NCI-H1092 (cell line): ENCODE measurements around the gene TMCC2.
A peak's percentile ranks its signal among the peaks of the same experiment; 100 is the strongest.

Source experiments
- DNase-seq: peaks from one replicate; lab custom pipeline; 2025; lab: John Stamatoyannopoulos, UW

The TMCC2 gene

DNA sequence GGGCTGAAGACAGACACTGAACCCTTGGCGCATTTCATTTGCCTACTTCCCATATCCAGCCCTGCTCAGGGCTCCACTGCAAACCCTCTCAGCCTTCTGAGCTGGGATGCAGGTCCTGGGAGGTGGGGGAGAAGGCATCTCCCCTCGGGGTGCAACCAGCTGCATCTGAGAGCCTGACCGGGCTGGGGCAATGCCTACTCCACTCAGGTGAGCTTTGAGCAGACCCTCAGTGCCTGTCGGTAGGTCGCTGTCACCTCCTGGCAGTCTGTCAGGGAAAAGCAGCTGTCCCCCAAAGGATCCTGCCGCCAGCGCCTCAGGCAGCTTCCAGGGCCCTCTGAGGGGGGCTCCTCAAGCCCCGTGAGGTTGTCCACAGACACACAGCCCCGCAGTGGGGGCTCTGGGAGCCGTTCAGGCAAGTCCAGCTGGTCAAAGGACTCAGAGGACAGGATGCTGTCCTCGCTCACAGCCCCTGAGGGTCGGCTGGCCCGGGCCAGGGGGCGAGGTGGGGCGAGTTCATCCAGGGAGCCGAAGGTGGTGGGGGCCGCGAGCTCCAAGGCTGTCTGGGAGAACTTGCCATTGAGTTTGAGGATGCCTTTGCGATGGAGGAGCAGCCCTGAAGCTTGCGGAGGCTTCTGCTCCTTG is 75.6 kb downstream of the TMCC2 start:
- DNase-seq, result no peak

DNA sequence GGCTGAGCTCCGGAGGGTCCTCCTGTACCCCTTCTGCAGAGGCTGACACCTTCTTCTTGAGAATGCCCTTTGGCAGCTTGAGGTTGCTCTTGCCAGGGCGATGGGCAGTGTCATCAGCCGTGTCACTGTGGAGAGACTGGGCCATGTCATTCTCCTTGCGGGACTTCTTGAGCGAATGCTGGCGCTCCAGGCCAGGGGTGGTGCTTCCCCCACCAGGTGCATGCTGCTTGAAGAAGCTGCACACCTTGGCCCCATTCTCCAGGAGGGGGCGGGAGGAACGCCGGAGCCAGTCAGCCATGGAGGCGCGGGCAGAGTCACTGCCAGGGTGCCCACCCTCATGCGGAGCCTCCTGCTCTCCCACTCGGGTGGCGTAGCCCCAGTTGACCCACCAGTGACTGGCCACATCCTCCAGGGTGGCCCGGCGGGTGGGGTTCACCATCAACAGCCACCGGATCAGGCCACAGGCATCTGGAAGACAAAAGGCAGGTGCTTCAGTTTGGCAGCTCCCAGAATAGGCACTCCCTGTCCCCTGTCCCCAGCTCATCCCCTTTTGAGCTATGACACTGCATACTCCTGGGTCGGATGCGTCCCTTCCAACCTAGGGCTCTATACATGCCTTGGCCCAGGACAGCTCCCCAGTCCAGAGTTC is 76.4 kb downstream of the TMCC2 start:
- DNase-seq, result no peak

DNA sequence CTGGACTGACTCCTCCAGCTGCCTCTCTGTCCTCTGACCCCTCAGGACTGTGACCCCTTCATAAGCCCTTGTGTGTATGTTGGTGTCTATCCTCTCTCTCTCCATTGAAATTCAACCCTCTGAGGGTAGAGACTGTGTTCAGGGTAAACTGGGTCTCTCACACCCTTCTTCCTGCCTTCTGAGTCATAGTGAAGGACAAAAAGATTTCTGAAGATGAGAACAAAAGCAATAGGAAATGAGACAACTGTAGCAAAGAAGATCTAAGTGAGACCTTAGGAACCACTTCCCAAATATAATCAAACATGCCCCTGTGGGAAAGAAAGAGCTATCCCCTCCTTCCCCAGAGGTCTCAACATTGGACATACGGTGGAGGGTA is 76.9 kb downstream of the TMCC2 start:
- no peak for DNase-seq

DNA sequence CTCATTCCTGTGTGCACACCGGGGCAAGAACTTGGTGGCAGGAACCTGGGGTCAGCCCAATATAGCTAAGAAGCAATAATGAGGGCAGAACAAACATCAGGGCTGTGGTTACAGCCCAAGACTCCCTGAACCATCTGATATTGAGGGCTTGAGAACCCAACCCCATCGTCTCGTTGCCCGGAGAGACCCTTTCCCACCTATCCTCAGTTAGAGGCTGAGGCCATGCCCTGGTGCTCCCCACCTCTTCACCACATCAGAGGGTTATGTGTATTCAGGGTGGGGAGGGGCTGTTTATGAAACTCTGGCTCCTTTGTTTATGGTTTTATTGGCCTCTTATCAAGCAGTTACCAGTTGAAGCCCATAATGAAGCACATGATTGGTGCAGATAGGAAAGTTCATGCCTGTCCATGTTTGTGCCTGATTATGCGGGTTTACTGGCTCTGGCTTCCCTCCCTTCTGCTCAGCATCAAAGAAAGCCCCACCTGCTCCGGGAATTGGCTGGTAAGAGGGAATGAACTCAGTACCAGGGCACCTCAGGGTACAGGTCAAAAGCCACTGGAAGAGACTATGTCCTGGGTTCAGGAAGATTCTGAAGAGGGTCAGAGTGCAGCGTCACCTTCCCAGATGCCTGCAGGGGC is 79.3 kb downstream of the TMCC2 start:
- no peak for DNase-seq

DNA sequence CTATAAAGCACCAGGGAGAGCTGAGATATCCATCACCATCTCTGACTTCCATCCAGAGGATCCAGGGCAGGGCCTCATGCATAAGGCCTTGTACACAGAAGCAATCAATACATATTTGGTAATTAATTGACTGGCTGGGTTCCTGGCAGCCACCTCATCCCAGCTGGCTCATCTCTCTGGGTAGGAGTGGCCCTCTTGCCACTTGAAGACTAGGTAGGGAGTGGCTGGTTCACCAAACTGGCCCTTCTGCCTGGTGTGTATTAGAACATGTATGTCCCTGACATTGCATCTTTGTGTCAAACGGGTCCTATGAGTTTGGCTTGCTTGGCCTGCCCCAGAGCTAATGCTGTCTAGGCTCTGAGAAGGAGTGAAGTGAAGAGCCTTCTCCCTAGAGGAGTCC is 82.0 kb downstream of the TMCC2 start:
- no peak for DNase-seq

DNA sequence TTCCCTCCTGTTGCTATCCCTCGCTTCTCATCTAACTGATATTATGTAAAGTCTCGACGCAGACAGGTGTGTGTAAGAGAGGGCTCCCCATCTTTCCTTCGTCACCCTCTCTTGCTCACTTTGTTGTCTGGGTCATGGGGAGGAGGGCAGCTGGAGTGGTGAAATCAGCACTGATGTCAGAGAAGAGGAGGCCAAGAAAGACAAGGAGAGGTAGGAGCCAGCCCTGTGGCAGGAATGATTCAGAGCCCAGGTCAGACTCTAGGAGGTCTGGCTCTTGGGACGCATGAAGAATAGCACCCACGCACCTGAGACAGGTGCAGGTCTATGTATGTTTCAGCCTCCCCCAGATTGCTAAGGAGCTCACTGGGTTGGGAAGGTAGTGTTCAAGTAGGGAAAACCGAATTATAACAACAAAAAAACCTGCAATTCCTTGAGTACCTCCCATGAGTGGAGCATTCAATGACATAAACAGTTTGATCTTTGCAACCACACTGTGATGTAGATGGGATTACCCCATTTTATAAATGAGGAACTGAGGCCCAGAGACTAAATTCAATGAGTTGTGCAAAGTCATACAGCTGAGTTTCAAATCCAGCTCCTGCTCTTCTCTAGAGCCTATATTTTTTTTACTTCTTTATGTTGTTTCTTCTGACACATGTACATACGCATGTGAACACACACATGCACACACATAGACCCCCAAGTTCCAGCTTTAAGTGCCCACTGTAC is 83.4 kb downstream of the TMCC2 start:
- DNase-seq, result no peak

DNA sequence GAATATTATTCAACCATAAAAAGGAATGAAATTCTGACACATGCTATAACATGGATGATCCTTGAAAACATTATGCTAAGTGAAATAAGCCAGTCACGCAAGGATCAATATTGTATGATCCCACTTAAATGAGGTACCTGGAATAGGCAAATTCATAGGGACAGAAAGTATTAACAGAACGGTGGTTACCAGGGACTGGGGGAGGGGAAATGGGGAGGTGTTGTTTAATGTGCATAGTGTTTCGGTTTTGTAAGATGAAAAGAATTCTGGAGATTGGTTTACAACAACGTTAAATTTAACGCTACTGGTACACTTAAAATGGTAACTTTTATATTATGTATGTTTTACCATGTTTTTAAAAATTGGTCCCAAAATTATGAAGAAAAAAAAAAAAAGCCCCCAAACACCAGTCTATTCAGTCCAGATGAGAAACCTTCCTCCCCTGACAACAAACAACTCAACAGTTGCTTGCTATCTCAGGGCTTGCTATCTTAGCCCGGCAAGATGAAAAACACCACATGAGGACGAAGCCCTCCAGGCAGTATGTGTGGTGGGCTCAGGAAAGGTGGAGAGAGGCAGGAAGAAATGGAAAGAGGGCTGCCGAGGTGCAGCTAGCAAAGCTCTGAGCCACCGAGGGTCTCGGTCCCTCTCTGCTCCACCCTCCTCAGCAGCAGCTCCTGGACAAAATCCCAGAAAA is 85.3 kb downstream of the TMCC2 start:
- no peak for DNase-seq

DNA sequence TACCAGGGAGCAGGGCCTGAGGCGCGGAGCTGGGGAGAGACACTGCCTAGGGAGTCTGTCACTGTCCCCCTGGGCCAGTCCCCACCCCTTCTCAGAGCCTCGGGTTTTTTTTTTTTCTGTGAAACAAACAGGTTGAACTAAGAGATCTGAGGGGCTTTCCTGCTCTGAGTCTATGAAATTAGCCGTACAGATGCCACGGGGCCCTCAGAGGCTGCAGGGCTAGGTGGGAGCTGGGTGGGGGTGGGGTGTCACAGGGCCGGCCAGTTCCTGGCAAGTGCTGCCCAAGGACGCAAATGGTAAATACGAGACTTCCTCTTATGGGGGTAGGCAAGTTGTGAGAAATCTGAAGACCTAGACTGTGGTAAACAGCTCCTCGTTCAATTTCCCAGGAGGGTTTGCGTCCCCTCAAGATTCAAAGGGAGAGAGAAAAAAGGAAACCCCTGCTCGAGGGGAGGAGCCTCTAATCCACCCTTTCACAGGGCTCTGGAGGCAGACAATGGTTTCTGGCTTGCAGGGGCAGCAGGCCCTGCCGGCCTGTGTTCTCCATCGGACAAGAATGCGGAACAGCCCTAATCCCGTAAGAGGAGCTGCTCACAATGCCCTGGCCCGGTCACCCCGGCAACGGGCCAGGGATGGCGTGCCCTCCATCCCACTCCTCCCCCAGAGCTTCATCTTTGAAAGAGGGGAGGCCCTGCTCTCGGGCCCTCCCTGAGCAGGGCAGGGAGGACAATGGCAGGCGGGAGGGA is 86.0 kb downstream of the TMCC2 start:
- peak; percentile 63 for DNase-seq

DNA sequence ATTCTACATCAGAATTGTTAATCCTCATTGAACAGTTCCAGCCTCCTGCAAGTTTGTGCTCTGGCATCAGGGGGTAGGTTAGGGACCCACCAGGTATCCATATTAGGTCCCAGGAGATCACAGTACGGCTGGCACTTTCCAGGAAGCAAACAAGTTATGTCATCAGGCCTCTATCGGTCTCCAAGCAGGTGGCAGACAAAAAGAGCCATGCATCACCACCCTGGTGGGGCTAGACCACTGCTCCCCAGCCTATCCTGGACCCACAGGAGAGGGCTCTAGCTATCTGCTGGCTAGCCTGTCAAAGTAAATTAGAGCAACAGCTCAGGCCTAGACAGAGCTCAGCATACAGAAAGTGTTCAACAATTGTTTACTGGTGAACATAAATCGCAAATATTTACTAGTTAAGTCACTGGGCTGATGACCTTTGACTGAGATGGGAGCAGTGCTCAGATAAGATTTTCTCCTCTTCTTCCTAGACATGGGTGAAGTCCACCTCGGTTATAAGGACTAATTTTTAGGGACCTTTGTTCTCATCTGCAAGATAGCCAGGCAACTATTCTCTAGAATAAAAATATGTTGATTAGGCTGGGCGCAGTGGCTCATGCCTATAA is 87.4 kb downstream of the TMCC2 start:
- DNase-seq, result no peak

DNA sequence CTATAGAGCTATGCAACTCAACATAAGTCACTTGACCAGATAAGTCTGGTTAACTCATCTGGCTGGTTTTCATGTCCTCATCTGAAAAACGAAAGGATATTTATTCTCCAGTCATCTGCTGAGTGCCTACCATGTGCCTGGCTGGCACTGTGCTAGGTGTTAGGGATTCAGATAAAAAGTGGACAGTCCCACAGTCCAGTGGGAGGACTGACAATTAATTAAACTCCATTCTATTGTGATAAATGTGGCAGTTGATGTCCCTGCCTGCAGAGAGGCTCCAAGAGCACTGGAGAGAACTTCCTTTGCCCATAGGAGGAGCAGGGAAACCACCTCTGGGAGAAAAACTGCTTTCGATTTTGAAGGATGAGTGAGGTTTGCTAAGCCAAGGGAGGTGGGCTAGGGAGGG is 88.4 kb downstream of the TMCC2 start:
- no peak for DNase-seq

DNA sequence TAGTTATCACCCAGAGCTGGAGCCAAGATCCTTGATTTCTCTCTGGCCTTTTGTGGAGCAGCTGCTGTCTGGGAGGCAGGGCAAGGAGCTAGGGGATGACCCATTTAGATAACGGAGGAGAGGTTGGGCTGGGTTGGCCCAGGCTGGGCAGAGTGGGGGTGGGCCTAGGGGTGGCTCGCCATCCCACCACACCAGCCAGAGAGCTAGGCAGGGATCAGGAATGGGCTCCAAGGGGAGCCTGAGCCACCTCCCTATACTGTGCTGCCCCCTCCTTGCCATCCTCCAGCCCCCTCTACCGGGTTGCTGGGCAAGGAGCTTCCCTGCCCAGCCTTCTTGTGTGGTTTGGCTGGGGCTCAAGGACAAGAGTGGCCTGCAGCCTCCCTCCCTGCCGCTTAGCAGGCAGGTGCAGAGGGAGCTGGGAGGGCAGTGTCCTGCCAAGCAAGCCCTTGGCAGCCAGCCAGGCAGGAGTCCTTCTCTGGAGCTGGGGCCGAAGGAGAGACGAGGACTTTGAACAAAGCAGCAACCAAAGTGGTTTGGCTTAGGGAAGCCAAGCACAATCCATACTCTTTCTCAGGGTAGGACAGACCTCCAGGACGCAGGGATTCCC is 89.7 kb downstream of the TMCC2 start:
- peak; percentile 99 for DNase-seq

DNA sequence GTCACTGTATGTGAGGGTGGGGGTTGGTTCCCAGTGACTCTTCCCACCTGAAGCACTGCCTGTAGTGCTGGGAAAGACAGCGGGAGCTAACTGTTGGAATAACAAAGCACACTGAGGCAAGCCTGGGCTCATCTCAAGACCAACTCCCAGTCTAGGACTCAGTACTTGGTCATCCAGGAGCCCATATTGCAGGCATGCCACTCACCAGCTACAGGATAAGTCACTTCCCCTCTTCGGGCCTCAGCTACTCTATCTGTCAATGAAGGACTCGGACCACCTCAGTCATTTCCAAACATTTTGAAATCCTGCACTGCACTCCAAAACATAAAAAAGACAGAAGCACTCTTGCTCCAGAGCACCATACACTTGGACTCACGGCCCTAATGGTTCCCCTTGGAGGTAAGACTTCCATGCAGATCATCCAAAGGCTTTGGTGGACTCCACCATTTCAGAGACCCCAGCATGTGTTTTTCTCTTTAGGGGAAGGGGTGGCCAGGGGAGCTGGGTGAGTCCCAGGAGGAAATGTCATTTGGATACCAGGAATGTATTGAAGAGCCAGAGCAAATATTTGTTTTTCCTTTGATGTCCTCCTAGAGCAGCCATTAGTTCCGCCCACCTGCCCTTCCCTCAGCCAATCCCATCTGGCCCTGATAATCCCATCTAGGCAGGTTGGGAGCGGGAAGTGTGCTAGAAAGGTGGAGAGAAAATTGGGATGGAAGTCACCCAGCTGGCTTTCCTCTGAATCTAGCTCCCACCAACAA is 90.7 kb downstream of the TMCC2 start:
- peak; percentile 95 for DNase-seq

DNA sequence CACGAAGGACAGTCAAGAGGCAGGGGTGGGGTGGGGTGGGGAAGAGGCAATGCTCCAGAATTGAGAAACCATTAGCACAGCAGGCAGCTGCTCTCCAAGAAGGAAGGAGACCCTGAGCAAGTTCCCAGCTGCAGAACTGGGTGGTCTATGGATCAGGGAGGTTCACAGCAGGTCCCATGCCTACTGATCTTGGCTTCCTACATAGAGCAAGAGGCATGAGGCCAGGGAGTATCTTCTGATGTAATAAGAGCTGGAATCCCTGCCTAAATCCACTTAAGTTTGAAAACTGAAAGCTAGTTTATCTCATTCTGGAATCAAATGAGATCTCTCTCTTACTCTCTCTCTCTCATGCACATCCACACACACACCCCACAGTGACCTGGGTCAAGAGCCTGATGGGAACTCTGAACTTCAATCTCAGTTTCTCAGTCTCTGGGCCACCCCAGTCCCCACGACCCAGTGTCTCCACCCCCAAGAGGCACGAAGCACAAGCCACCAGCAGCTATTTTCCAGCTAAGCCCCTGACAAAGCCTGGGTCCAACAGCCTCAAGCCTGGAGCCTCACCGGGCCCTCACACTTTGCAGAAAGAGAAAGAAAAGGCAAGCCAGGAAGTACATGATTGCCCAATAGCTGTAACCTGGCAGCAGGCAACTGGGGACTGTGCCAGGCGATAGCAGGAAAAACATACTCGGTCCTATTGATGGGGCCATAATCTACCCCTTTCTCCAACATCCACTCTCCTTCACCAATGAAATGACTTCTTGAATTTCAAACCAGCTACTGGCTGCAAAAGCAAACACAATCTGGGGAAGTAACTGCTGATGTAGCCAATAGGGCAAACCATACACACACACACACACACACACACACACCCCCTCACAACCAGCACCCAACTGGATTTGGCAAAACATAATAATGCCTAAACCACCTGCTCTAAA is 91.6 kb downstream of the TMCC2 start:
- DNase-seq, result peak; percentile 96

DNA sequence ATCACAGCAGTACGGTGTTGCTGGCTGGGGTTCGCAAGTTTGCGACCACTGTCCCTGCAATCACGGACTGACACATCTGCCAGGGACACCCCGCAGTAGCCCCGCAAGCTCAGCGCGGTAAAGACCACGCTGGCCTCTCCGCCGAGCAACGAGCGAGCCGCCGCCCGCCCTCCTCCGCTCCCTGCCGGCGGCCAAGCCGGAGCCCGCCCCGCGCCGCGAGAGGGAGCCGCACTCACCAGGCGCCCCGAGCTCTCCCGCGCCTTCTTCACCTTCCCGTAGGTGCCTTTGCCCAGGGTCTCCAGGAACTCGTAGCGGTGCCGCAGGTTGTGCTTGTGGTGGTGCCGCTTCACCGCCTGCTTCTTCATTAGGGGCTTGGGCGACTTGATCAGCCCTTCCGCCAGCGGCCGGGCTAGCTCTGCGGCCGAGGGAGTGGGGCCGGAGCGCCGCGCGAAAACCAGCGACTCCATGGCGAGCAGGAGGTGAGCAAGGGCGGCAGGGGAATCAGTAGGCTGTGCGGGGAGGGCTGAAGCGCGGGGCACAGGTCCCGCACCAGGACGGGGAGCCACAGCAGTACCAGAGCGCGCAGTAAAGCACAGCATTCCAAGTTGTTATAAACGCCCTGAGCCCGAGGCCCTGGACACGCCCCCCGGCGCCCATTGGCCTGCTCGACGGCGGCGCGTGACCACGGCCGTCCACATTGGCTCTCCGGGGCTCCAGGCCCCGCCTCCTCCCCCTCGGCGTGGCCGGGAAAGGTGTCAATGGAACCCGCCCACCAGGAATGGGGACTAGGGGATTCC is 93.6 kb downstream of the TMCC2 start, which contains the start of gene NUAK2:
Gene NUAK2 (minus strand): TSS at position 584 of the 797 bp plus-strand sequence. CDS start 117 bp downstream, at position 467.
- DNase-seq, result peak; percentile 96

DNA sequence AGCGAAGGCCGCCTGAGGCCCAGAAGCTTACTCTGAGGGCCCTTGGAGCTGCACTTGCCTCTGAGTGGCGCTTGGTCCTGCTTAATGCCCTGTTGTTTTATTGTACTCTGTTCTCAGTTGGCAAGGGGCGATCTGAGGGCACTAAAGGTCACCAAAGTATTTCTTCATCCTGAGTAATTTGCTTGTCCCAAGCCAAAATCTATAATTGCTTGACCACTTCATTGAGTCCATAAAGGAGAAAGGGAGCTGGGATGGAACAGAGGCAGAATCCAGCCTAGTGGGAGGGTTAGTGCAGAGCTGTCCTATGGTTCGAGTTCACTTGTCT is 94.2 kb downstream of the TMCC2 start:
- DNase-seq, result no peak
